Left renal pelvis (tissue), 4 donors: ENCODE data around the gene DHX58. TPM values are rescaled to one million over a fixed set of nuclear protein-coding genes. Genes with fewer than 3 reads are reported as not detected.
A peak's percentile ranks its signal among the peaks of the same experiment; 100 is the strongest.

Source experiments
- DNase-seq, 4 donors: peaks; one replicate each; pipeline ENCODE4 v3.0.0-alpha.2; 2013; ENCODE audit warnings: low read depth in 4 of 4, low spot score in 3 of 4
- polyA plus RNA-seq, 4 donors: library from polyadenylated mRNA; unstranded; fragments of 120-200 nt; gene quantifications; one replicate each; pipeline ENCODE4 v1.2.1, GENCODE V29; 2013; ENCODE audit not compliant: insufficient read length in 4 of 4

Gene DHX58
- polyA plus RNA-seq, 4 donors = 7.7 to 12.0 (median 8.4) TPM

DNA sequence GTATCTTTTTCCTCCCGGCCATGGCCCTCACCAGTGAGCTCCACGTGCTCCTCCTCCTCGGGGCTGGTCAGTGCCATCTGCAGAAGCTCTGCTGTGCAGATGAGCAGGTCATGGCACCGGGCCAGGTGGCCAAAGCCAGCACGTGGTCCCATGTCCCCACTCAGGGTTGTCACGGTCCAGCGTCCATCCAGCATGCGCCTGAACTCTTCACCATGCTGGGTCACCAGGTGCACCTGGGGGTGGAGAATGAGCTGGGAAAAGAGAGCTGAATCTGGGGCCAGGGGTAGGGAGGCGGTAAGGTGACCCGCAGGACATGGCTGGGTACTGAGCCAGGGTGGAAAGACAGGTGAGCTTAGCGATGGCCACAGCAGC lies 1.3 kb downstream of the DHX58 start:
- DNase-seq = no peak

DNA sequence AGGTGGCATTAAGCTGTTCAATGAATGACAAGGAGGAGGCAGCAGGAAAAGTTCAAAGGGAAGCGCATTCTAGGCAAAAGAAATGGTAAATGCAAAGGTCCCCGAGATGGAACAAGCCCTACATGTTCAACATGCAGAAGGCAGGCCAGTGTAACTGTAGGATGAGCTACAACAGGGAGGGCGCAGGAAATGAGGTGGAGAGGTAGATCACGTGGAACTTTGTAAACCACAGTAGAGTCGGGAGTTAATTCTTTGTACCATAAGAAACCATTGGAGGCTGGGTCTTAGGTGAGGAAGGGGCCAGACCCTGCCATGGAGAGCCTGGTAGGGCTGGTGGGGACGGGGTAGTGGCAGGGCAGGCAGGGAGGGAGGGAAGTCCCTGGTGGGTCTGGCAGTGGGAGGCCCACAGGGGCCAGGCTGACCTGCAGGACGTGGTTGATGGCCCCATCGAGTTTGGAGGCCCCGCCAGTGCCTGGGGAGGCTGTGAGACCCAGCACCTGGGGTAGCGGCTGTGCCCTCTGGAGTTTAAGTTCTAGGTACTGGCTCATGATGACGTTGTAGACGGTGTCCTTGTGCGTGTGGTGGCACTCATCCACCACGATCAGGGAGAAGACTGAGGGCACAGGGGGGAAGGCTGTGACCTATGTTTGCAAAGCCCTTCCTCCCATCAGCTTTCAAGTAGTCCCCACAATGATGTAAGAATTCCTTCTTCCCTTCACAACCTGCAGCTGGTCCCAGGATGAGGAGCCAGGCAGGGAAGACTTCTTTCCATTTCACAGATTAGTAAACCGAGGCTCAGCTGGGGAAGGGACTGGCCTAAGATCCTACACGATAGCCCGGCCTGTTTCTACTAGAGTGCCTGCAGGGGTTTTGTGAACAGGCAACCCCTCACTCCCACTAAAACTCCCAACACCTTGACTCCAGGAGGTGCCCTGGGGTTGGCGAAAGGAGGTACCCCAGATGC lies 1.9 kb downstream of the DHX58 start:
- no peak for DNase-seq

- DNase-seq = no peak
These were observed 3.4 kb downstream of the DHX58 start for GRCh38 chr17:42109086-42109485.

DNA sequence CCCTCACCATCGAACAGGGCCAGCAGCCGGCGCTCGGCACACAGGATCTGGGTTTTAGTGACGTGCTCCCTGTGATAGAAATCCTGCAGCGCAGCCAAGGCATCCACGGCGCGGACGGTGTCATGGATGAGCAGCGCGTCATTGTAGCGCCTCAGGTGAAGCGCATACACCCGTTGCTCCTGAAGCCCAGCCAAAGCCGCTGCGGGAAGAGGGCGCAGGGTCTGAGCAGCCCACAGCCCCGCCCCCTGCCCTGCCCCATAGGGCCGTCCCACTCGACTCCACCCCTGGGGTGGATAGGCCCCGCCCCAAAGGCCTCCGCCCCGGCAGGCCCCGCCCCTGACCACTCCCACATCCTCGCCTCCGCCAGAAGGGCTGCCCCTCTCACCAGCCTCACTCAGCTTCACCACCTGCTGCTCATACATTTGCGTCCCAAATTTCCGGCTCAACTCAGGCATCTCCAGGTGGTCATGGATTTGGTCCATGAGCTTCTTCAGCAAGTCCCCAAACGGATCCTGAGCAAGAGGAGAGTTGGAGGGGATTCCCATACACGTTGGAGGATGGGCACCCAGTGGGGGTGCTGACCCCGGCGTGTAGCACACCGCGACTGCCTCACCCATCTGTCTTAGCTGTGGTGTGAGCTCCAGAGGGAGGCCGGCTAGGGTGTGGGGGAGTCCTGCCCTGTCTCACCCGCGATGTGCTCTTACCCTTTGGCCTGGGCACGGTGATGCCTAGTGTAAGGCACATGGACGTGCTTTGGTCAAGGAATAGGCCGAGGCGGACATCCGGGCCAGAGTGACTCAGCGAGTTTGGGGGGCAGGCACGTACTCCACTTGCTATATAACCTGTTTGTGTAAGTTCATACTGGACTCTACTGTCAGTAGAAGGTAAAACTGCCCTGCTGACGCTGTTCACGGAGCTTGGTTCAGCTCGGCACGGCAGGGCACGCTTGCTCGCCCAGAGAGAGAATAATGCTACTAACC lies 4.6 kb downstream of the DHX58 start:
- DNase-seq = peak in 3 of 4 donors; percentile 44 to 63 (median 63)

DNA sequence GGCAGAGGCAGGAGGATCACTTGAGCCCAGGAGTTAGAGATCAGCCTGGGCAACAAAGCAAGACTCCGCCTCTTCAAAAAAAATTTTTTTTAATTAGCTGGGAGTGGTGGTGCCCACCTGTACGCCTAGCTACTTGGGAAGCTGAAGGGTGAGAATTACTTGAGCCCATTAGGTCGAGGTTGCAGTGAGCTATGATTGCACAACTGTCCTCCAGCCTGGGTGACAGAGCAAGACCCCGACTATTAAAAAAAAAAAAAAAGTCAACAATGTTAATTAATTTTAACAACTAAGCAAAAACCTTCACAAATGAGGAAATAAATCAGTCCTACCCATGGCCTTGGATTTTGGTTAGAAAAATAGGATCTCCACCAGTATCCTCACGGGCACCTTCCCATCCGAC lies 5.4 kb downstream of the DHX58 start:
- DNase-seq = no peak

GRCh38 chr17:42106009-42106408 lies 6.5 kb downstream of the DHX58 start:
- no peak for DNase-seq

- no peak for DNase-seq
These were observed 8.2 kb downstream of the DHX58 start for GRCh38 chr17:42104264-42104663.

DNA sequence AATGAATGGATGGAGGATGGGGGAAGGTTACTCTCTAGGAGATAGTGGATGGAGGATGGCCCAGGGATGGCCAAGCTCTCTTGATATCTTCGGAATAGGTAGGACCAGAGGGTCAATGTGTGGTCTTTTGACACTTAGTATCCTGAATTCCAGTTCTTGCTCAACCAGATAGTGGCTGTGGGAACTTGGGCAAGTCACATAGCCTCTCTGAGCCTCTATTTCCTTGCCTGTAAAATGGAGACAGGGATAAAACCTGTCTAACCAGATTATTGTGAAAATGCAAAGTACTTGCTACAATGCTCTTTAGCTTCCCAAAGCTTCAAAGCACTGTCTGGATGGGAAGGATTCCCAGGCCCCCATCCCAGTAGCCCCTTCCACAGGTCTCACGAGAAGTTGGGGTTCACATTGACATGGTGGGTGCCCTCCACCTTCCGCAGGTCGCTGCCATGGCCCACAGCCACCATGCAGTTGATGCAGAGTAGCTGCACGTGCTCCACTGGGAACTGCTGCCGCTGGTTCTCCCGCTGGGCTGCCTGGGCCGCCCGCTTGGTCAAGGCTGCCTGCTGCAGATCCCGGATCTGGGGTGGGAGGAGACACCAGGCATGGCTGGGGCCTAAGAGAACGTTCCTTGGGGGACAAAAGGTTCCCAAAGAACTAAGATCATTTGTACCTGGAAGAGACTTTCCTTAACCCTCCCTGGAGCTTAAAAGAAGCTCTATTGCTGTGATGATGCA lies 9.1 kb downstream of the DHX58 start:
- no peak for DNase-seq

- DNase-seq = no peak
These were observed 10.8 kb downstream of the DHX58 start for GRCh38 chr17:42101513-42102292.

DNA sequence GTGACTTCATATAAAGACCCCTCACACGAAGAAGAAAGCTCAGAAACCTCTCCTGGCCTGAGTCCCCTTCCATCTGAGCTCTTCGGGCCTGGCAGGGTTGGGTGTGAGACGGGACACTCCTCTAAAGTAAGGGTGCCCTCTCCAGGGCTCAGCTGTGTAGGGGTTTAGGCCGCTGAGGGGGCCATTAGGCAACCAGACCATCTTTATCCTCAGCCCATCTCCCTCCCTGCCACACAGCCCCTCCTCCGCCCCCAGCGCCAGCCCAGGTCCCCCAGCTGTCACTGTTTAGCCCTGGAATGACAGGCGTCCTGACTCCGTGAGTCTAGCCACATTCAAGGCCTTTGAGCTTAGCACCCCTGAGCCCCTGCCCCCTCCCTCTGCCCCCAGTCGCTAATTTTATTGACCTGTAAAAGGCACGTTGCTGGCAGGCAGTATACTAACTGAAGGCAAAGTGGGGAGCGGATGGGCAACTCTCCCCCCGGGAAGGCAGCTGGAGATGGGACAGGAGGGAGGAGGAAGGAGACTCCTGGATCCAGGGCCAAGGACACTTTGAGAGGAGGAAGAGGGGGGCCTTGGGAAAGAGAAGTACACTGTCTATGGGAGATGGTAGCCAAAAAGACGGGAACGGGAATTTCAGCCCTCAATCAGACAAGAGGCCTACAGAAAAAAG lies 13.6 kb downstream of the DHX58 start:
- DNase-seq = no peak

DNA sequence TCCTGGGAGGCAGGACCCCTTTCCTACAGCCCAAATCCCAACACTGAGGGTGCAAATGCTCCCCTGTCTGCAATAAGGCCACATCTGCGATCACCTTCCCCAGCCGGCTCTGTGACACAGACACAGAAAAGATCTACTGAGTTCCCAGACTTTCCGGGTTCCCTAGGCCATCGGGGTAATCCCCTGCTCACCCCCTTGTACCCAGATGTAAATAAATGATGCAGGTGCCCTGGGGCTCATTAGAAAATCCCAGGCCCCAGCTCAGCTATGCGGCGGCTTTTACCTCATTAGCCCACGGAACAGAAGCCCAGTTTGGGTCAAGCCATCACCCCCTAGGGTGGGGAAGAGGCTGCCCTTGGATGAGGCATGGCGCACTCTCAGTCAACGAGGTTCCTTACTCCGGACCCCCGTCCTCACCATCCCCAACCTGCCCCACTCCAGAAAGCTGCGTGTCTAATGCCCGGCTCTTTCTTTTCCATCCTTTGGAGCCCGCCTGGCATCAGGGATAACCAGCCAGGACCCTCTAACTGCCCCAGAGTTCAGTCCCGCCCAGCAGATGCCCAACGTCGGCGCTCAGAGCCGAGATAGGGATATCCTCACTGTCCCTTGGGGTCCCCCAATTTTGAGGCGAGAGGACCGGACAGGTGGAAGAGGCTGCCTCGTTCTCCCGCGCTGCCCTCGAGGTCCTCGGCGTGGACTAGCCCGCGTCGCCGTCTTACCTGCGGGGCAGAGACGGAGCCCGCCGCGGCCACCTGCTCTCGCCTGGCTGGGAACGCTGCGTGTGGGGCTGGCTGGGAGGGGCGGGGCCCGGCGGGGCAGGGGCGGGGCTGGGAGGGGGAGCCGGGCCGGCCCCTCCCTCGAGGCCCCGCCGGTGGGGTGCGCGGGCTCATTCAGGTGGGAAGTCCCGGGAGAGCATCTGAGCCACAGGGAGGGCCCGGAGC lies 14.6 kb downstream of the DHX58 start, which contains the start of gene ZNF385C:
Gene ZNF385C, minus strand, starts transcription at position 783 of the 941 bp plus-strand sequence. CDS start 35,417 bp downstream, outside the sequence.
- no peak for DNase-seq

DNA sequence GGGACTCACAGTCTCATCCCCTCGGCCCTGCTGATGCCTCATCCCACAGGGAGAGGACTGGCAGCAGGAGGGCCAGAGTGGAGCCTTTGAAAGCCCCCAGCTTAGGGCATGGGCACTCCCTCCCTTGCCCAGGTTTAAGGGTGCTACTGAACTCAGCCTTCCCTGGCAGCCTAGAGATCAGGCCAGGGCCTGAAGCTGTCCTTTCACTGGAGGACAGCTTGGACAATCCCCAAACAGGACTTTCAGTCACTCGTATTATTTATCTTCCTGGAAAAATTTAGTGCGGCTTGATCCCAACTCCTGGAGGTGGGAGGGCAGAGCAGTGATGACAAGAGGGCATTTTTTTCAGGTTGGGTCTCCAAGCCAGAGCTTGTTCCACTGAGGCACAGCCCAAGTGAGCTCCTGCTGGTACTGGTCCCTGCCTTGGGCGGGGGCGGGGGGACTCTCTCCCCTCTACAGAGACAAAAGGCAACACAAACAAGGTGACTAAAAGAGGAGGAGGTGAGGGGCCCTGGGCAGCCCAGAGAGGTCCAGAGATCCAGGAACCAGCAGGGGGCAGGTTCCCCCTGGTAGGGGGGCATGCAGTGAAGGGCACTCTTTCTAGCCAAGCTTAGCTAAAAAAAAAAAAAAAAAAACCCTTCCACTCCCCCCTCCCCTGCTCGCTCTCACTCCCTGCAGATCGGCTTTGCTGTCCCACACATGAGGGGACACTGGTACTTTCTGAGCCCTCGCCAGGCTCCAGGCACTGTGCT lies 16.0 kb downstream of the DHX58 start:
- DNase-seq = no peak

DNA sequence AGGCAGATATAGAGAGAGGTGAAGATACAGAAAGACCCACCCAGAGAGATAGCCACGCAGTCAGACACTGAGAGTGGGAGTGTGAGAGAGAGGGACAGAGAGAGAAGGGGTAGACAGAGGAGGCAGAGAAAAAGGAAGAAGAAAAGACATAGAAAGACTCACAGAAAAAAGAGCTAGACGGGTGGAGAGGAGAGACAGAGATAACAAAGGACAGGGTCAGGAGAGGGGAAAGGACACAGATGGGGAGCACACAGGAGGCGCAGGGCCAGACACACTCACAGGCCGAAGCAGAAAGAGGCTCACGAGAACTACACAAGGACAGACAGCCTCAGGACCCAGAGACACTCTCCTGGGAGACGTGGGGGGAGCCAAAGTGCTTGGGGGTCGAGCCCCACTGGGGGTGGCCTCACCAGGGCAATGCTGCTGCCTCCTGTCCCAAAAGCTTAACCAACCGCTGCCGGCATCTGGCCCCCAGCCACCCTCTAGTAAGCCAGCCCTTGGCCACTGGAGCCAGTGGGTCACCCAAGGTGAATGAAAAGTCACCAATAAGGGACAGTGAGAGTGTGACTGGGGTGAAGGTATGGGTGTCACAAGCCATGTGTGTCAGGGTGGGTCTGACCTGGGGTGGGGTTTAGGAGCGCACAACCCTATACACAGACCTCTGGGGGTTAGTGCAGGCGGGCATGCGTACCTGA lies 18.0 kb downstream of the DHX58 start:
- DNase-seq = no peak

GRCh38 chr17:42092939-42093338 lies 19.6 kb downstream of the DHX58 start:
- no peak for DNase-seq

DNA sequence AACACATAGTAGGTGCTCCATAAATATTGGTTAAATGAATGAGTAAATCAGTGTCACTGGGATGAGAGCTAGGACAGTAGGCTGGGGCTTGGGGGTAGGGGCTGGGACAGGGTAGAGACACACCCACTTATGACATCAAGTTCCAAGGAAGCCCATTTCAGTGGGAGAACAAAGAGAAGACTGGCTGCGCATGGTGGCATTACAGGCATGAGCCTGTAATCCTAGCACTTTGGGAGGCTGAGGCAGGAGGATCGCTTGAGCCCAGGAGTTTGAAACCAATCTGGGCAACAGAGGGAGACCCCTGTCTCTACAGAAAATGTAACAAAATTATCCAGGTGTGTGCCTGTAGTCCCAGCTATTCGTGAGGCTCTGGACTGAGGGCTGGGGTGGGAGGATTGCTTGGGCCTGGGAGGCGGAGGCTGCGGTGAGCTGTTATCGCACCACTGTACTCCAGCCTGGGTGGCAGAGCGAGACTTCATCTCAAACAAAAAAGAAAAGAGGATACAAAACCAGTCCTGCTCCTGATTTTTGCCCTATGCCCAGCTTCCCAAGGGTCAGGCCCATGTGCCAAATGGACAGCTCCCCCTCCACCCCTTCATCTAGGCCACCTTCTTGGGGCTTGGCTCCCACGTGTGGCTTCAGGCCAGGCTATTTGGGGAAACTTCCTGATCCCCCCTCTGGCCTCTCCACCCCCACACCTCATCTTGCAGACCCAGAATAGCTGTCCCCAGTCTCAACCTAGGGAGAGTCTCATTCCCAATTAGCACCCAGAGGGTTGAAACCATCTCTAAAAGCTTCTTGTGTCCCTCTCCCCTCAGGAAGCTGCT lies 21.3 kb downstream of the DHX58 start:
- no peak for DNase-seq

DNA sequence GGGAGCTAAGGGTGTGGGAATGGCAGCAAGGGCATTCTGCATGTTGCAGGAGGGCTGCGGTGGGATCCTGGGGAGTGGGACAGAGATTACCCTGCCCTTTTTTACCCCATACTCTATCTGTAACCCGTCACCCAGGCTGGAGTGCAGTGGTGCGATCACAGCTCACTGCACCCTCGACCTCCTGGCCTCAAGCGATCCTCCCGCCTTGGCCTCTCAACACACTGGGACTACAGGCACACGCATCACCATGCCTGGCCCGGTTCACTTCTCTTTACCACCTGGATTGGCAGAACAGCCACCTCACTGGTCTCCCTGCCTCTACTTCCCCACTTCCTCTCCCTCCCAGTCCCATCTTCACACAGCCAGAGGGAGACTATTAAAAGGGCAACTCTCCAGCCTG lies 23.8 kb downstream of the DHX58 start:
- no peak for DNase-seq
